Tibial nerve (tissue), 4 donors: ENCODE data around the gene CABLES2.

Experiments
- EP300 ChIP-seq, 2 donors: sonication (generic); formaldehyde crosslinking; IDR thresholded peaks; one replicate each; pipeline ENCODE4 v1.6.1; 2017; ENCODE audit warnings: antibody characterized with exemption in 2 of 2, mild to moderate bottlenecking in 1 of 2
- TF ChIP-seq, protein P1 (sequence below), 5 experiments: fragments of 200-600 bp in 3 of 5; fragments of 450-650 bp in 2 of 5; sonication (generic) in 3 of 5; IDR thresholded peaks; one replicate each; pipeline ENCODE4 v1.5.1; 2016 to 2019; ENCODE audit warnings: antibody characterized with exemption in 5 of 5, mild to moderate bottlenecking in 3 of 5, moderate library complexity in 2 of 5

- TF ChIP-seq, protein P1, sequence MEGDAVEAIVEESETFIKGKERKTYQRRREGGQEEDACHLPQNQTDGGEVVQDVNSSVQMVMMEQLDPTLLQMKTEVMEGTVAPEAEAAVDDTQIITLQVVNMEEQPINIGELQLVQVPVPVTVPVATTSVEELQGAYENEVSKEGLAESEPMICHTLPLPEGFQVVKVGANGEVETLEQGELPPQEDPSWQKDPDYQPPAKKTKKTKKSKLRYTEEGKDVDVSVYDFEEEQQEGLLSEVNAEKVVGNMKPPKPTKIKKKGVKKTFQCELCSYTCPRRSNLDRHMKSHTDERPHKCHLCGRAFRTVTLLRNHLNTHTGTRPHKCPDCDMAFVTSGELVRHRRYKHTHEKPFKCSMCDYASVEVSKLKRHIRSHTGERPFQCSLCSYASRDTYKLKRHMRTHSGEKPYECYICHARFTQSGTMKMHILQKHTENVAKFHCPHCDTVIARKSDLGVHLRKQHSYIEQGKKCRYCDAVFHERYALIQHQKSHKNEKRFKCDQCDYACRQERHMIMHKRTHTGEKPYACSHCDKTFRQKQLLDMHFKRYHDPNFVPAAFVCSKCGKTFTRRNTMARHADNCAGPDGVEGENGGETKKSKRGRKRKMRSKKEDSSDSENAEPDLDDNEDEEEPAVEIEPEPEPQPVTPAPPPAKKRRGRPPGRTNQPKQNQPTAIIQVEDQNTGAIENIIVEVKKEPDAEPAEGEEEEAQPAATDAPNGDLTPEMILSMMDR (IDR thresholded peaks at IDR 0.05): no peak
- no peak for TF ChIP-seq EP300 (IDR thresholded peaks at IDR 0.05)
Observed at GRCh38 chr20:62418709-62419487, 11.8 kb upstream of the CABLES2 start.
